Activated CD8-positive, alpha-beta memory T cell treated with anti-CD3 and anti-CD28 coated beads for 36 hours (primary cell): Measurements from ENCODE around the gene SENP1. TPM values are rescaled to one million over a fixed set of nuclear protein-coding genes. Genes with fewer than 3 reads are reported as not detected.

Experiments used
- CTCF ChIA-PET: fragments of 350-600 bp; sonication (Branson Sonifier 250); formaldehyde crosslinking; loops from one replicate; lab custom pipeline; 2021; ENCODE audit warnings: antibody characterized with exemption; lab: Charles Lee
- POLR2A ChIA-PET: fragments of 350-600 bp; sonication (Branson Sonifier 250); formaldehyde crosslinking; loops from one replicate; lab custom pipeline; 2021; ENCODE audit warnings: antibody characterized with exemption; lab: Charles Lee
- total RNA-seq, 2 experiments: library from RNA; stranded (reverse); gene quantifications; one replicate each; pipeline ENCODE4 v1.2.3, GENCODE V29; 2021

SENP1 gene
- total RNA-seq, 2 experiments from 2014 or later, result 48.3 to 48.6 TPM

GRCh38 chr12:48074266-48074665 is 31.6 kb downstream of the SENP1 start:
- POLR2A ChIA-PET, result no interaction called here
- CTCF ChIA-PET, result no interaction called here

- CTCF ChIA-PET, result no interaction called here
- POLR2A ChIA-PET, result no interaction called here
These were observed 33.6 kb downstream of the SENP1 start for GRCh38 chr12:48072266-48072665.

GRCh38 chr12:48071808-48072207 is 34.1 kb downstream of the SENP1 start:
- CTCF ChIA-PET, result no interaction called here
- POLR2A ChIA-PET, result no interaction called here

- ChIA-PET POLR2A (no interaction called here), CTCF (no interaction called here)
These were observed 35.1 kb downstream of the SENP1 start for GRCh38 chr12:48070731-48071130.

GRCh38 chr12:48070033-48070432 is 35.8 kb downstream of the SENP1 start:
- CTCF ChIA-PET, result no interaction called here
- POLR2A ChIA-PET, result no interaction called here

GRCh38 chr12:48069241-48069640 is 36.6 kb downstream of the SENP1 start:
- CTCF ChIA-PET, result interaction anchor here (0.6 kb wide), 1 partner anchor 416 kb away, joined by 3 read pairs; no protein-coding TSS in a partner anchor
- POLR2A ChIA-PET, result no interaction called here

- CTCF ChIA-PET, result no interaction called here
- POLR2A ChIA-PET, result no interaction called here
These were observed 37.4 kb downstream of the SENP1 start for GRCh38 chr12:48068457-48068856.

GRCh38 chr12:48067250-48067938 is 38.5 kb downstream of the SENP1 start:
- POLR2A ChIA-PET, result no interaction called here
- CTCF ChIA-PET, result no interaction called here

GRCh38 chr12:48065041-48065440 is 40.8 kb downstream of the SENP1 start:
- CTCF ChIA-PET, result no interaction called here
- POLR2A ChIA-PET, result no interaction called here

- POLR2A ChIA-PET, result no interaction called here
- CTCF ChIA-PET, result no interaction called here
These were observed 42.3 kb downstream of the SENP1 start for GRCh38 chr12:48063530-48063929.

GRCh38 chr12:48061938-48062719 is 43.8 kb downstream of the SENP1 start:
- CTCF ChIA-PET, result interaction anchor here (1.4 kb wide), 1 partner anchor 127 kb away, joined by 3 read pairs; no protein-coding TSS in a partner anchor
- POLR2A ChIA-PET, result no interaction called here

GRCh38 chr12:48060474-48060873 is 45.4 kb downstream of the SENP1 start:
- CTCF ChIA-PET, result no interaction called here
- POLR2A ChIA-PET, result no interaction called here

GRCh38 chr12:48058771-48059170 is 47.1 kb downstream of the SENP1 start:
- POLR2A ChIA-PET, result no interaction called here
- CTCF ChIA-PET, result no interaction called here

- CTCF ChIA-PET, result no interaction called here
- POLR2A ChIA-PET, result no interaction called here
These were observed 50.7 kb downstream of the SENP1 start for GRCh38 chr12:48054955-48055821.

GRCh38 chr12:48053883-48054282 is 52.0 kb downstream of the SENP1 start:
- ChIA-PET POLR2A (no interaction called here), CTCF (no interaction called here)

GRCh38 chr12:48053122-48053521 is 52.8 kb downstream of the SENP1 start:
- POLR2A ChIA-PET, result no interaction called here
- CTCF ChIA-PET, result interaction anchor here (0.5 to 1.0 kb wide), 3 partner anchors 85 to 949 kb away, joined by 3 read pairs; no protein-coding TSS in a partner anchor

- ChIA-PET CTCF (interaction anchor here (0.7 kb wide), 1 partner anchor 54 kb away, joined by 3 read pairs; the partner anchor contains the start of gene SENP1), POLR2A (no interaction called here)
These were observed 54.2 kb downstream of the SENP1 start for GRCh38 chr12:48051681-48052080.

GRCh38 chr12:48050174-48050573 is 55.7 kb downstream of the SENP1 start:
- ChIA-PET CTCF (interaction anchor here (0.7 kb wide), 1 partner anchor 154 kb away, joined by 3 read pairs; no protein-coding TSS in a partner anchor), POLR2A (no interaction called here)

- ChIA-PET CTCF (no interaction called here), POLR2A (no interaction called here)
These were observed 59.8 kb downstream of the SENP1 start for GRCh38 chr12:48045965-48046518.
